NCI-H2227 (cell line): Measurements from ENCODE around the gene TMEM125.

Experiments
- DNase-seq: peaks from one replicate; lab custom pipeline; 2025; ENCODE audit not compliant: unreplicated experiment; lab: John Stamatoyannopoulos, UW

TMEM125 gene

DNA sequence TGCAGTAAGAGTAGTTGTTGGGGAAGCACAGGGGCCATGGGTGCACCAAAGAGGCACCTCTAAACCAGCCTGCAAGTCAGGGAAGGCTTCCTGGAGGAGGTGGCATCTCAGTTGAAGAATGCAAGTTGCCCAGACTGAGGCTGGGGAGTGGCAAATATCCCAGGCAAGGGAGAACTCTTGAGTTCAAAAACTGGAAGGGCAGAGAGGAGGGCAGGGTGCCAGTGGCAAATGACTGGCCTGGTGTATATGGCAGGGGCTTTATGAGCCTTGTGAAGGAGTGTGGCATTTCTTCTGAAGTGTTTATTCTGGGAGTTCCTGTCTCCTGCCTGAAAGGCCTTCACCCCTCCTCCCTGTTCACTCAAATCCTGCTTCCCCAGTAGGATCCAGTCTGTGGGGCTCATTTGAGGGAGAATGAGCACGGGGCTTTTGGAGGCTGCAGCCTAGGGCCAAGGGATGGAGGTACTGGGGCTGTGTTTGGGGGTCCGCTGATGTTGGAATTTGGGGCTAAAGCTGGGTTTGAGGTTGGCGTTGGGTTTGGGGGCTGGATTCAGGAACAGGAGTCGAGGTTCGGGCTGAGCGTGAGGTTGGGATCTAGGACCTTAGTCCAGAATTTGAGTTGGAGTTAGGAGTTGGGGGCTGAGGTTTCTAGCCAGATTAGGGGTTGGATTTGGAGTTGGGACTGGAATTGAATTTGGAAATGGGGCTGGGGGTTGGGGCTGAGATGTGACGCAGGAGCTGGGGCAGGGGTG is at the start of gene TMEM125:
Gene TMEM125, plus strand, starts transcription at position 357 of the 749 bp plus-strand sequence. CDS start 2,740 bp downstream, outside the sequence.
- DNase-seq = no peak

DNA sequence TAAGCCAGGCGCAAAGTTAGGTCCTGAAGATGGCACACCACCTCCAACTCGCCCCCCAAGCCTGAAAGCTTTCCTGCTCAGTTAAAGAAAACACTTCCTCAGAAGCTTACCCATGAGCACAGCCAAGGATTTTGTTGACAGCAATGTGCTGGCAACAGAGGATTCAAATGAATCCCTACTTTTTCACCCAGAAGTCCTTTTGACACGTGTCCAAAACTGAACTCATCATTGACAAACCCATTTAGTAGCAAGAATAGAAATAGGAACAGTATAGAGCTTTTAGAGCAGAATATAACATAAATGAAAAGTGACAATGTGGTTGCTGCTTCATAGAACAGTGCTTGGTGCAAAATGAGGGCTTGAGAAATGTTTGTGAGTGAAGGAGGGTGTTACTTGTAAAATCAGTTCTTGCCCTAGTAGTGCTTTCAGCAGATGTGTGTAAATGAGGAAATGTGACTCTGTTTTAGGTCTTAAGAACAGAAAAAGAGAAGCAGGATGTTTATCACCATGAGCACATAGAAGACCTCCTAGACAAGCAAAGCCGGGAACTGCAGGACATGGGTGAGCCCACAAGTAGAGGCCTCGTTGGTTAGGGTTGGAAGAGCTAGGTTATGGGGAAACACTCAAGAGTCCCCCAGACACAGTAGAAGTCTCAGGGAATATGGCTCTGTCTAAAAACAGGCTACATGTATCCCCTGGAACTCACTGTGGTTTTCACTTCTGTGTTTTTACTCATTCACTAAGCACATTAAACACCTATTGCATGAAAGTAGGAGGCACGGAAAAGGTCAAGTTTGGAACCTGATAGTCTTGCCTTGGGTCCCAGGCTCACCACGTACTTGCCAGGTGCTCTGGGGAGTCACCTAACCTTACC is 48.6 kb upstream of the TMEM125 start:
- no peak for DNase-seq

DNA sequence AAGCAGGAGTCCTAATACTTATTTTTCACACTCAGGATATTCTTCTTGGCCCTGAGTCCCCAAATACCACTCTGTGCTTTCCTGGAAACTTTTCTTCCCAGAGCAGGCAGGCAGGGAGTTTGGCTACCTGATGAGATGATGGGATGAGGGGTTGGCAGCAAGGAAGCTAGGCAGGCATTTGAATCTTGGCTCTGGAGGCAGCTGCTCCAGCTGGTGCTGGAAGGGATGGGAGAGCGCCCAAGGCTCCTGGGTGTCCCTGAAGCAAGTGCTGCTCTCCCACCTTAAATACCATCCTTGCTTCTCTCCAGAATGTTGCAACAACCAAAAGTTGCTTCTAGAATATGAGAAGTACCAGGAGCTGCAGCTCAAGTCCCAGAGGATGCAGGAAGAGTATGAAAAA is 48.0 kb upstream of the TMEM125 start:
- DNase-seq = no peak

DNA sequence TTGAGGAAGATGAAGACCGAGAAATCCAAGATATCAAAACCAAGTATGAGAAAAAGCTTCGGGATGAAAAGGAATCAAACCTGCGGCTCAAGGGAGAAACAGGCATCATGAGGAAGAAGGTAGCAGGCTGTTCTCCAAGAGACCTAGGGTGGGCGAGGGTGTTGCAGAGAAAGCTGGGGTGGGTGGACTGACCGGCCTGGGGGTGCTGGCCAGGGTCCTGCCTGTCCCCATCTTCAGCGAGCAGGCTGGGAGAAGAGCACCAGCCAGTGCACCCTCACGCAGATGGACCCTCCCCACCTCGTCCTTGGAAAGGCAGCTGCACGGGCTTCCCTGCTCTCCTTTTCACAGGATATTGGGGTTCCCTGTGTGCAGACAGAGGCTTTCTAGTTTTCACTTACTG is 46.9 kb upstream of the TMEM125 start:
- DNase-seq = no peak

DNA sequence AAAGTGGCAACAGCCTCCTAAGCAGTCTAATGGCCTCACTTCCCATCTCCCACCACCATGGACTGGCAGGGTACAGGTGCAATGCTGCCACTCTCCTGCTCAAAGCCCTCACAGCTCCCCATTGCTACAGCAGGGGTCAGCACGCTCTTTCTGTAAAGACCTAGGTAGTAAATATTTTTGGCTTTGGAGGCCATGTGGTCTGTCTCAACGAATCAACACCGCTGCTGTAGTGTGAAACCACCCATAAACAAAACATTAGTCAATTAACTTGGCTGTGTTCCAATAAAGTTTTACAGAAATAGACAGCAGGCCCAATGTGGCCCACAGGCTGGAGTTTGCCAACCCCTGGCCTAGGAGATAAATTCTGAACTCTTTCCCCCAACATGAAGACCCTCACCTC is 44.6 kb upstream of the TMEM125 start:
- DNase-seq = no peak

DNA sequence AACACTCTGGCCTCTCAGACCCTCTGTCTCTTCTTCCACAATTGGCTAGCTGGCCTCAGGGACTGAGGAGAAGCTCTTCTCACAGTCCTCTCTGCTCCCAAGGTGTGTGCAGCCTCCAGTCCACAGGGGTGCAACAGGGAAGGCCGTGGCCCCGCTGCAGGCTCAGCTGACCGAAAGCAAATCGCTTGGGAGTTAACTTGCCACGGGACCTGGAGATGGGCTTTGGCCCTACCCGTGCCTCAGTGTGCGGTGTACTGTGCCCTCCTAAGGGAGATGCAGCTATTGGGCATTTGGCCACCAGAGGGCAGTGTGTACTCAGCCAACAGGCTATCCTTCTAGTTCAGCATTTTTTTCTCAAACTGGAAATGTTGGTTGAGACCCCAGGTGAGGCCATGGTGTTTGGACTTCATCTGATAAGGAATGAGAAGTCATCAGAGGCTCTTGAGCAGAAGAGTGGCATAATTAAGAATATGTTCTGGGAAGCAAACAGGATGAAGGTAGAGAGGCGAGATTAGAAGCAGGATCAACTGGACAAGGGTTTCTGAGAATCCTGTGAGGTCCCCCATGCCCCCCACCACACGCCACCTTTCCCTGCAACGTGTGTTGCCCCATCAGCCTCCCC is 42.5 kb upstream of the TMEM125 start:
- DNase-seq = peak; percentile 92

DNA sequence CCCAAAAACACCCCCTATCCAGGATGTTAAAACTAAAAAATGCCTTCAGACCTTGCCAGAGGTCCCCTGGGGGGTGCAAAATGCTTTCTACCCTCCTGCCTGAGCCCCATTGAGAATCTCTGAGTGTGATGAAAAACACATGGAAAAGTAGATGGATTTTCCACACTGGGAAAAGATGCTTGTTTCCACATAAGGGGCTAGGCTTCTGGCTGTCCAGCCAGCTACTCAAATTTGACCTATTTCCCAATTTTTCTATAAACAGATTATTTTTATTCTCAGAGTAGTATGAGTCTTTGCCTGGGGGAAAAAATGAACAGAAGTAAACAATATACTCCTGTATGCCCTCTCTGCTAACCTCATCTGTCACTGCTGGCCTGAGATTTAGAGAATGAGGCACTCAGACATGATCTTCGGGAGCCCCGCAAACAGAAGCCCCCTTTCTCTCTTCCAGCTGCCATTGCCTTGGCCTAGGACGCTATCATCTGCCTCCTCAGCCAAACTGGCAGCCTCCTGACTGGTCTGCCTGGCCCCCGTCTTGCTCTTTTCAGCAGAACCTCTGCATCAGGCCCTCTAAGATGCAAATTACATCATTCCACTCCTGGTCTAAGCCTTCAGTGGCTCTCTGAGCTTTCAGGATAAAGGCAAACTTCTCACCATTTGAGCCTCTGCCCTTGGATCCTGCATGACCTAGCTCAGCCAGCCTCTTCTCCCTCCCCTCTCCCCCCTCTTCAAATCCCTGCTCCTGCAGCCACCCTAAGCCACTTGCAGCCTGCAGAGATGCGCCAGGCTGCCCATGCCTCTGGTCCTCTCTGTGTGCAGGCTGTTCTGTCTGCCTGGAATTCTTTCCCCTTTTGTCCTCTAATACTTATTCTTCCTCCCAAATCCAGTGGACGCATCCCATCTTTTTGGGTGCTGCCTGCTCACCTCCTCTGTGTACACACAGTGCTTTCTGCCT is 39.7 kb upstream of the TMEM125 start:
- no peak for DNase-seq

DNA sequence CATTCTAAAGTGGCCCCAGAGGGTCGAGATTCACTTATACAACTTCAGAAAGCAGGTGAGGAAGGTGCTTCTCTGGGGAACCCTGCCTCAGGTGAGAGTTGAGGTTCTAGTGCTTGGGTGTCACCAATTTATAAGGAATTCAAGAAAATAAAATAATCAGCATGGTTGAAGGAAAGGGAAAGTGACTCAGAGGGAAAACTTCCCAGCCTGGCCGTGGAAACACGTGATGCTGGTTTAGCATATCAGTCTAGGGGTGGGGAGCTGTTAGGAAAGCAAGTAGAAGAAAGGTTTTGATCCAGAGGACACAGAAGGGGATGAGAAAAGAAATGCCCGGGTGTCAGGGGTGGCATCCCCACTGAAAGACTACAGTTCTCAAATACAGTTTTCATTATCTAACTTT is 37.7 kb upstream of the TMEM125 start:
- no peak for DNase-seq

DNA sequence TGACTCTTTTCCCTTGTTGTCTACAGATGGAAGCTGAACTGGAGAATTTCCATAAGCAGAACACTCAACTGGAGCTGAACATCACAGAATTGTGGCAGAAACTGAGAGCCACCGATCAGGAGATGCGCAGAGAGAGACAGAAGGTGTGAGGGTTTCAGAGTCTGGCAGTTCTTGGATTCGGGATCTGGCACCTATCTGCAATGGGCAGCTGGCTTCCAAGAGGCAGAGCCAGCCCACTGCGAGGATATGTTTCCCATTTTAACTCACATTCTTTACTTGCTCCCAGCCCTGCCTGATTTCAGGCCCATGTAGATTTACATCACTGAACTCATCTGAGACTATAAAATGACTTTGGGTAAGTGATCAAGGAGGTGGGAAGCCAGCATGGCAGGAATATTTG is 37.3 kb upstream of the TMEM125 start:
- DNase-seq = no peak

DNA sequence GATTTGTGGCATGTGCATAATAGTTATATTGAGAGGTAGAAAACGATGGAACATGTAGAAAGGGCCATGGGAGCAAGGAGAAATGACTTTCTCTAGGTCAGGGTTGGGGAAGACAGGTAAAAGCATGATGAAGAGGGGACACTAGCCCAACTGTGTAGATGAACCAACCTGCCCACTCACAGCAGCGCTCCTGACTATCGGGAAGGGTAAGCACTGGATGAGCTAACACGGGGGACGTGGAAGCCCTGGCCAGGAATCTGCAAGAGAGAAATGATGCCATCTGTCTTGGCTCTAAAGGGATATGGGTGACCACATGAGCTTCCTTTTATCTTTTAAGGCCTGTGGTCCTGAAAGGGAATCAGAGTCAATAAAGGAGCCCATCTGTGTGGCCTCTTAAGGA is 36.2 kb upstream of the TMEM125 start:
- DNase-seq = no peak

DNA sequence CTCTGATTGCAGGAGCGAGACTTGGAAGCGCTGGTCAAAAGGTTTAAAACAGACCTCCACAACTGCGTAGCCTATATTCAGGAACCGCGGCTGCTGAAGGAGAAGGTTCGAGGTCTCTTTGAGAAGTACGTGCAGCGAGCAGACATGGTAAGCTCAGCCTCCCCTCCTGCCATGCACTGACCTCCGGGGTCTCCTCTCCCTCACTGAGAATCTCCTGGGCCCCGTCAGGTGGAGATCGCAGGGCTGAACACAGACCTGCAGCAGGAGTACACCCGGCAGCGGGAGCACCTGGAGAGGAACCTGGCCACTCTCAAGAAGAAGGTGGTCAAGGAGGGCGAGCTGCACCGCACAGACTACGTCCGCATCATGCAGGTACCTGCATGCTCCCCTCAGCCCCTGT is 35.5 kb upstream of the TMEM125 start:
- DNase-seq = no peak

DNA sequence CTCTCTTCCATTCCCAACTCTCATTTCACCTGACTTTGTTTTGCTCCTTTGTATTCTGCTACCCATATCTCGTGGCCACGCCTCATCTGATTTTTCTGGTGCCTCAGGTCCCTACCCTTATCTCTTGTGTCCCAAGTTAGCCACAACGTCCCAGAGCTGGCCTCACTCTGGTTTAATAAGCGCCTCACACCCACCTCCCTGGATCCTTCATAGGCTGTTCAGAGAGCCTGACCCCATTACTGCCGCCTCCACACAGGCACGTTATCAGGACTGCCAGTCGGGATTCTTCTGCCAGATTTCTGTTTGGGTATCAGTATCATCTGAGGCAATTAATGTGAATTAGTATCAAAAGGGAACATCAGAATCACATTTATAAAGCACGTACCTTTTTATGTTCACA is 34.7 kb upstream of the TMEM125 start:
- DNase-seq = no peak

DNA sequence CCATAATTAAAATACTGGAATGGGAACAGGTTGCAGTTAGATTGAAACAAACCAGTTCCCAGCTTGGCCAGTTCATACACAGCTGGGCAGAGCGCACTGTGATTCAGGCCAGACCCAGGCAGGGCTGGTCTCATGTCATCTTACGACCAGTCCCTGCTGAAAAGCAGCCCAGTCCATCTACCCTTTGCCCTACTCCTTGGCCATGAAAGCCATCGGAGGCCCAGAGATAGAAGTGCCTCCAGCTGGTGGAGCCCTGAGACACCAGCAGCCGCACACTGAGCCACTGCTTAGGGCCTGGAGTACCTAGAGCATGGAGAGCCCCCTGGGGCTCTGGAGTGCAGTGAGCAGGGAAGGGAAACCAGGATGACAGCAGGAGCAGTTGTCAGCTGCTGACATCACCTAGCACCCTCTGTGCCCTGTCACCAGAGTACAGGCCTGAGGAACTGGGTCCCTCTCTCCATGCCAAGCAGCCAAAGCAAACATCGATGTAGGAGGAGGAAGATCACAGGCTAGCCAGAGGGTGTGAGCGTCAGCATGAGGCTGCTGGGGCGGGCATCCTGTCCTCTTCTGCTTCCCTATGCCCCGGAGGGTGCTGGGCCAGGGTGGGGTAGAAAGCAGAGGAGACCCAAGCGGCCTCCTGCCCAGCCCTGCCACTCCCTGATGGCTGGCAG is 34.2 kb upstream of the TMEM125 start:
- no peak for DNase-seq

DNA sequence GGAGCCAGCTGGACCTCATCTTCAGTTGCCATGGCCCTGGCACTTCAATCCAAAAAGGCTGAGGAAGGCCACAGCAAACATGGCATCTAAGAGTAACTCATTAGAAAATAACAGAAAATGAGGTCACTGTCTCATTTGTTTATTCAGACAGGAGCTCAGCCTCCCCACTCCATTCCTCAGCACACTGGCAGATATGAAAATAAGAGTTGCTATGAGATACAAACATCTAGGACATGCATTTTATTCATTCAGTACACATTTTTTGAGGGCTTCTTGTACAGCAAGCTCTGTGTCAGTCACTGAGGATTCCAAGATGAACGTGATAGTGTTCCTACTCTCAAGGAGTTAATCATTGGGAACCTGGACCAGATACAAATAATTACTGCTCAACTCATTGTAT is 32.7 kb upstream of the TMEM125 start:
- DNase-seq = no peak

DNA sequence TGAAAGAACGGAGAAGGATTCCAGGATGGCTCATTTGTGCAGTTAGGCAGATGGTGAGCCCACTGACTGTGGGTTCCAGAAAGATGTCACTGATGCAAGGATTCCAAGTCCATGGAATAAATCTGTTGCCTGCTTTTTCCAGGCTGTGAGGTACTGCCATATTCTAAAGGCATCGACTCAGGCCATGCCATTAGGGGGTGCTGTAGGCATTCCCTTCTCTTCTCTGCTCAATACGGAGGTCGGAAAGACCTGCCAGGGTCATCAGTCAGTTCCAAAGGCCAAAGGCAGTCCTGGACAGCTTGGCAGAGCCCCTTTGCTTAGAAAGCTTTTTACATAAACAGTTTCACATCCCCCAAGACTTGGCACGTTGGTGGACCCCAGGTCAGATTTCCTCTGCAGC is 31.7 kb upstream of the TMEM125 start:
- peak; percentile 8 for DNase-seq

DNA sequence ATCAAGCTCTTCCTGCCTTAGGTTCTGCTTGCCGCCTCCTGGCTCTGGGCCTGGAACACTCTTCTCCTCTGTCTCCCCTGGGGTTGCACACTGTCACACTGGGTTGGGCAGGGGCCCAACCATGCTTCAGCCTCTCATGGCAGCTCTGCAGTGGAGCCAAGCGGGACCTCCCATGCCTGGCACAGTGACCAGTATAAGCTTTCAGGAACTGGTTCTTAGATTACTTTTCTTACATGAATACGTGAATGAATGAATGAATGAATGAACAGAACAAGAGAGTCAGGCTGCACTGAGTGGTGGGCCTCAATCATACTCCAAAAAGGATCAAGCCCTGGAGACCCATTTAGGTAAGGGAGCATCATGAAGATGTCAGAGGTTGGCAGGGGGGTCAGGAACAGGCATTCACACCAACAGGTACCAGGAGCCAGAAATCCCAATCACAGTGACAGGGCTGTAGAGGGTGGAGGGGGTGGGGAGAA is 30.8 kb upstream of the TMEM125 start:
- no peak for DNase-seq

DNA sequence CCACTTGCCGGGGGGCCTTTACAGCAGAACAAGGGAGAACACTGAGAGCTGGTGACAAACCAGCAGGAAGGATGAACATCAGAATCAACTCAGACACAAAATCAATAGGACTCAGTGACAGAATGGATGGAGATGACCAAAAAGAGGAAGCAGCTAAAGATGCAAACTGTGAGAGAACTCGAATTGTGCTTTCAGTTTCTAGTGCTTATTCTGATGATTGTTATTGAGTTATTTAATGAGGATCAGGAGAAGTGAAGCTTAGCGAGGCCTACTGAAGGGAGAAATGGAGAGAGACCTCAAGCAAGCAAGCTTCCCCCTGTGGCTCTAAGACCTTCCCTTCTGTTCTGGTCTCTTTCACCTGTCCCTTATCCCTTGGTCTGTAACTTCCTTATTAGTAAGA is 30.3 kb upstream of the TMEM125 start:
- no peak for DNase-seq

DNA sequence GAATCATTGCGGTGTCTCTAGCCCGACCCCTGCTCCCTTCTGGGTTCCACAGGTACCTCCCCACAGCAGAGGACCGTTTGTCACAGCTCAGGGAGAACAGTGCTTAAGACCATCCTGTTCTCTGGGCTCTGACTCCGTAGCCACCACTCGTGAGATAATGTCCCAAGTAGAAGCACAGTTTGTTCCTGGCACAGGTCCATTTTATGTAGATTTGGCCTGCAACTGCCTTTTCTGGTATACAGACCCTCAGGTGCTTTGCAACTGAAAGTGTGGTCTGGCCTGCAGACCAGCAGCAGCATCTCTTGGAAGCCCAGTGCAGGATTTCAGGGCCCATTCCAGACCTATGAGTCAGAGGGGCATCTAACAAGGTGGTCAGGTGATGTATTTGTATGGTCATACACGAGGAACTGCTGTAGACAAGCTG is 28.4 kb upstream of the TMEM125 start:
- DNase-seq = no peak

DNA sequence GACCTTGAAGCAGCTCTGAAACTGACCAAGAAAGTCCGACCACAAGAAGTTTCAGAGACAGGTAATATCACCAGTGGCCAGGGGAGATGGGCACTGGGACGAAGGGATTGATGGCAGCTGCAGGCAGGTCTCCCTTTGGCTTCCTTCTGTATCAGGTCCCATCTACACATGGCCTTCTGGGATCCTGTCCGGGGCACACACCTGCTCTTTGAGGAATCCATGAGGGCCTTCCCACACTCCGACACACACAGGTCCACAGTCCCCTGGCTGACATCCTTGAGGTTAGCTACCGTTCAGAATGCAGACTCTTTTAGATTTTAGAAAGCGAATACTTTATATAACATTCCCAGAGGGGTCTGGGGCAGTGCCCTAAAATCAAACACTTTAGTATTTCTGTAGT is 26.5 kb upstream of the TMEM125 start:
- DNase-seq = no peak
